ENCODE data around the gene PWWP2B. TPM values are rescaled to one million over a fixed set of nuclear protein-coding genes. Genes with fewer than 3 reads are reported as not detected.

PWWP2B gene
- total and polyA plus RNA-seq, 7 experiments from 2014 or later = 1.5 to 22.2 (median 11.5) TPM

DNA sequence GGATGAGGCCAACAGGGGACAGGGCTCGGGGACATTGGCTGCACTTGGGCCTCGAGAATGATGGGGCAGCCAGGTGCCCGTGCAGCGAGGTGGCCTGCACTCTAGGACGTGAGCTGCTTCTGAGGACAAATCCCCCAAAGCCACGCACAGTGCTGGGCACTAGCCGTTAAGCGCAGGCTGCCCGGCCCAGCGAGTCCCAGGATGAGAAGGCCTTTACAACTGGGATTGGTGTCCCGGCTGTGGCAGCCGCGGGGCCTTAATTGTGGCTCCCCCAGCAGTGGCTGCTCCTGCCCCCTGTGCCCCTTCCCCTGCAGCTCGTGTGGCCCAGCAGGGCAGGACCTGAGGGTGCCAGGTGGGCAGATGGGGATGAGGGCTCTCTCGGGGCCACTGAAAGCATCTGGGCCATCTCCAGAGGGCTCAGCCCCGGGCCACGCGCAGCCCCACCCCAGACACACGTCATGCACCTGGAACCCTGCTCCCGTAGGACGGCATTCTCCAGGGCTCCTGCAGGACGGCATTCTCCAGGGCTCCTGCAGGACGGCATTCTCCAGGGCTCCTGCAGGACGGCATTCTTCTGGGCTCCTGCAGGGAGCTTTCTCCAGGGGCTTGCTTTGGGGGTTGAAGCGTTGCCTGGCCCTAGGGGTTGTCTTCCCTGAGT lies 6.6 kb downstream of the PWWP2B start:
- POLR2A ChIA-PET = interaction anchor here (0.6 to 0.8 kb wide), 2 partner anchors 43 to 495 kb away, joined by 3 read pairs; no protein-coding TSS in a partner anchor
- H3K27me3 Mint-ChIP-seq = no peaks in the 10 kb centered on the region
- H3K36me3 Mint-ChIP-seq = peaks cover 0 to 6% (median 4%) of the 10 kb centered on the region in 5 donors
- no peak overlapping the region for H3K4me3 ChIP-seq (ENCODE audit: low read length)
- peak overlapping the region in 3 of 9 donors; percentile 31 to 38 (median 38) for H3K27ac Mint-ChIP-seq
- H3K4me3 Mint-ChIP-seq = no peak overlapping the region
- H3K27me3 ChIP-seq (ENCODE audit: control insufficient read depth in 2 of 2, insufficient read depth in 2 of 2, low read length in 2 of 2) = no peaks in the 10 kb centered on the region
- H3K9me3 ChIP-seq (ENCODE audit: control insufficient read depth in 2 of 3, low read length in 3 of 3) = no peaks in the 10 kb centered on the region
- H3K4me1 Mint-ChIP-seq = peaks cover 3 to 32% (median 28%) of the 10 kb centered on the region in 7 donors
- H3K4me1 ChIP-seq (ENCODE audit: control insufficient read depth in 2 of 2, insufficient read depth in 2 of 2, low read length in 2 of 2) = peaks cover 0 to 10% of the 10 kb centered on the region in 2 donors
- H3K27ac ChIP-seq (ENCODE audit: low read depth, low read length) = no peak overlapping the region
- no peak for ATAC-seq
- CTCF ChIA-PET = no interaction called here
- peaks cover 0 to 31% (median 0%) of the 10 kb centered on the region in 3 experiments for H3K36me3 ChIP-seq (ENCODE audit: control insufficient read depth in 2 of 3, insufficient read depth in 3 of 3, low read length in 3 of 3)
- no peaks in the 10 kb centered on the region for H3K9me3 Mint-ChIP-seq
- DNase-seq = no peak
- intact Hi-C loops (cut with micrococcal nuclease) = no loop called here

- Histone ChIP-seq H3K27me3 (ENCODE audit: control insufficient read depth in 2 of 2, insufficient read depth in 2 of 2, low read length in 2 of 2) (no peaks in the 10 kb centered on the region), H3K4me3 (ENCODE audit: low read length) (no peak overlapping the region), H3K36me3 (ENCODE audit: control insufficient read depth in 2 of 3, insufficient read depth in 3 of 3, low read length in 3 of 3) (peaks cover 0 to 31% (median 0%) of the 10 kb centered on the region in 3 experiments), H3K9me3 (ENCODE audit: control insufficient read depth in 2 of 3, low read length in 3 of 3) (no peaks in the 10 kb centered on the region), H3K27ac (ENCODE audit: low read depth, low read length) (no peak overlapping the region), H3K4me1 (ENCODE audit: control insufficient read depth in 2 of 2, insufficient read depth in 2 of 2, low read length in 2 of 2) (peaks cover 0 to 15% of the 10 kb centered on the region in 2 donors)
- Mint-ChIP-seq H3K4me3 (no peak overlapping the region), H3K27me3 (no peaks in the 10 kb centered on the region), H3K4me1 (peaks cover 3 to 29% (median 23%) of the 10 kb centered on the region in 7 donors), H3K36me3 (peaks cover 0 to 6% (median 4%) of the 10 kb centered on the region in 5 donors), H3K9me3 (no peaks in the 10 kb centered on the region), H3K27ac (no peak overlapping the region)
- ATAC-seq = no peak
- ChIA-PET CTCF (no interaction called here), POLR2A (interaction anchor here (0.6 kb wide), 1 partner anchor 496 kb away, joined by 3 read pairs; no protein-coding TSS in a partner anchor)
- no peak for DNase-seq
- intact Hi-C loops (cut with micrococcal nuclease) = no loop called here
Measured at GRCh38 chr10:132404169-132404880, 7.3 kb downstream of the PWWP2B start.

GRCh38 chr10:132404911-132405462 lies 8.0 kb downstream of the PWWP2B start:
- intact Hi-C loops (cut with micrococcal nuclease) = no loop called here
- ATAC-seq = no peak
- Mint-ChIP-seq H3K27ac (no peak overlapping the region), H3K36me3 (peaks cover 0 to 6% (median 4%) of the 10 kb centered on the region in 5 donors), H3K4me3 (no peak overlapping the region), H3K27me3 (no peaks in the 10 kb centered on the region), H3K4me1 (peaks cover 3 to 27% (median 22%) of the 10 kb centered on the region in 7 donors), H3K9me3 (no peaks in the 10 kb centered on the region)
- no peak overlapping the region for H3K27ac ChIP-seq (ENCODE audit: low read depth, low read length)
- H3K4me3 ChIP-seq (ENCODE audit: low read length) = no peak overlapping the region
- H3K27me3 ChIP-seq (ENCODE audit: control insufficient read depth in 2 of 2, insufficient read depth in 2 of 2, low read length in 2 of 2) = no peaks in the 10 kb centered on the region
- H3K36me3 ChIP-seq (ENCODE audit: control insufficient read depth in 2 of 3, insufficient read depth in 3 of 3, low read length in 3 of 3) = peaks cover 0 to 31% (median 0%) of the 10 kb centered on the region in 3 experiments
- no peaks in the 10 kb centered on the region for H3K9me3 ChIP-seq (ENCODE audit: control insufficient read depth in 2 of 3, low read length in 3 of 3)
- CTCF ChIA-PET = no interaction called here
- POLR2A ChIA-PET = no interaction called here
- peaks cover 0 to 15% of the 10 kb centered on the region in 2 donors for H3K4me1 ChIP-seq (ENCODE audit: control insufficient read depth in 2 of 2, insufficient read depth in 2 of 2, low read length in 2 of 2)
- DNase-seq = no peak

DNA sequence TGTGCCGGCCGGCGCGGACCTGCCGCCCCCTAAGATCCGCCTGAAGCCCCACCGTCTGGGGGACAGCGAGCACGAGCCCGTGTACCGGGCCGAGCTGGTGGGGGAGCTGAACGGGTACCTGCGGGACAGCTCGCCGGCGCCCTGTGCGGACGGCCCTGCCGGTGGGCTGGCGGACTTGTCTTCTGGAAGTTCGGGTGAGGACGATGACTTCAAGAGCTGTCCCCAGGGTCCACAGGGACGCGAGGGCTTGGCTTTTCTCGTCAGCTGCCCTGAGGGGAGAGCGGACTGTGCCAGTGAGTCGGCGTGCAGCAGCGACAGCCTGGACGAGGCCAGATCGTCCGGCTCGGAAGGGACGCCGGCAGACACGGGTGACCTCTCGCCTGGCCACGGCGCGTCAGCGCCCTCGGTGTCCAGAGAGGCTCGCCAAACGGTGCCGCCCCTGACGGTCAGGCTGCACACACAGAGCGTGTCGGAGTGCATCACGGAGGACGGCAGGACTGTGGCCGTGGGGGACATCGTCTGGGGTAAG lies 8.5 kb downstream of the PWWP2B start:
- peaks cover 0 to 6% (median 4%) of the 10 kb centered on the region in 5 donors for H3K36me3 Mint-ChIP-seq
- Histone ChIP-seq H3K9me3 (ENCODE audit: control insufficient read depth in 2 of 3, low read length in 3 of 3) (no peaks in the 10 kb centered on the region), H3K27ac (ENCODE audit: low read depth, low read length) (no peak overlapping the region), H3K4me3 (ENCODE audit: low read length) (no peak overlapping the region), H3K4me1 (ENCODE audit: control insufficient read depth in 2 of 2, insufficient read depth in 2 of 2, low read length in 2 of 2) (peaks cover 0 to 15% of the 10 kb centered on the region in 2 donors), H3K36me3 (ENCODE audit: control insufficient read depth in 2 of 3, insufficient read depth in 3 of 3, low read length in 3 of 3) (peaks cover 0 to 33% (median 0%) of the 10 kb centered on the region in 3 experiments), H3K27me3 (ENCODE audit: control insufficient read depth in 2 of 2, insufficient read depth in 2 of 2, low read length in 2 of 2) (no peaks in the 10 kb centered on the region)
- H3K9me3 Mint-ChIP-seq = no peaks in the 10 kb centered on the region
- intact Hi-C loops (cut with micrococcal nuclease) = no loop called here
- POLR2A ChIA-PET = no interaction called here
- DNase-seq (no peak), ATAC-seq (no peak)
- no peak overlapping the region for H3K27ac Mint-ChIP-seq
- peaks cover 3 to 27% (median 20%) of the 10 kb centered on the region in 7 donors for H3K4me1 Mint-ChIP-seq
- CTCF ChIA-PET = interaction anchor here (0.5 kb wide), 1 partner anchor 71 kb away, joined by 4 read pairs; no protein-coding TSS in a partner anchor
- H3K27me3 Mint-ChIP-seq = no peaks in the 10 kb centered on the region
- no peak overlapping the region for H3K4me3 Mint-ChIP-seq

DNA sequence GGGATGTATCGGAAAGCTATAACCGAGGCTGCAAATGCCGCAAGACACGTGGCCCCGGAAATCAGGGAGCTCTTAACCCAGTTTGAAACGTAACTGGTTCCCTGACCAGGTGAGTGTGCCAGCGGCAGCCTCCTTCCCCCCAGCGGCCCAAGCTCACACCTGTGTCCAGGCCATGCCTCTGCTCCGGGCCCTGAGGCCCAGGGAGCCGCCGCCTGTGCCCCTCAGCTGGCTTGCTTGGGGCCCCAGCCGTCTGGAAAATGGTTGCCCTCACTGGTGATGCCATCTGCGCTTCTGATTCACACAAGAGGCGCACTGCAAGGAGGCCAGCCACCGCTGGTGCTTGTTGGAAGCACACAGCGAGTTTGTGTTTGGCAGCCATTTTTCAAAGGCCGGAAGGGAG lies 9.2 kb downstream of the PWWP2B start:
- Mint-ChIP-seq H3K4me3 (peak overlapping the region in 3 of 10 donors; percentile 8 to 51 (median 23)), H3K36me3 (peaks cover 0 to 6% (median 4%) of the 10 kb centered on the region in 5 donors), H3K27me3 (no peaks in the 10 kb centered on the region), H3K4me1 (peaks cover 3 to 27% (median 18%) of the 10 kb centered on the region in 7 donors), H3K9me3 (no peaks in the 10 kb centered on the region), H3K27ac (no peak overlapping the region)
- H3K4me3 ChIP-seq (ENCODE audit: low read length) = no peak overlapping the region
- ChIA-PET CTCF (no interaction called here), POLR2A (interaction anchor here (0.8 kb wide), 1 partner anchor 9 kb away, joined by 3 read pairs; the partner anchor contains the start of gene PWWP2B)
- no peaks in the 10 kb centered on the region for H3K27me3 ChIP-seq (ENCODE audit: control insufficient read depth in 2 of 2, insufficient read depth in 2 of 2, low read length in 2 of 2)
- intact Hi-C loops (cut with micrococcal nuclease) = no loop called here
- H3K4me1 ChIP-seq (ENCODE audit: control insufficient read depth in 2 of 2, insufficient read depth in 2 of 2, low read length in 2 of 2) = peaks cover 0 to 15% of the 10 kb centered on the region in 2 donors
- peaks cover 0 to 39% (median 0%) of the 10 kb centered on the region in 3 experiments for H3K36me3 ChIP-seq (ENCODE audit: control insufficient read depth in 2 of 3, insufficient read depth in 3 of 3, low read length in 3 of 3)
- ATAC-seq = no peak
- no peak for DNase-seq
- H3K9me3 ChIP-seq (ENCODE audit: control insufficient read depth in 2 of 3, low read length in 3 of 3) = no peaks in the 10 kb centered on the region
- no peak overlapping the region for H3K27ac ChIP-seq (ENCODE audit: low read depth, low read length)

- no peak overlapping the region for H3K27ac ChIP-seq (ENCODE audit: low read depth, low read length)
- no peak overlapping the region for H3K4me3 ChIP-seq (ENCODE audit: low read length)
- Mint-ChIP-seq H3K27ac (peak overlapping the region in 1 of 9 donors; percentile 12), H3K36me3 (peaks cover 0 to 6% (median 4%) of the 10 kb centered on the region in 5 donors), H3K27me3 (no peaks in the 10 kb centered on the region), H3K9me3 (no peaks in the 10 kb centered on the region), H3K4me1 (peaks cover 3 to 31% (median 19%) of the 10 kb centered on the region in 7 donors), H3K4me3 (peak overlapping the region in 1 of 10 donors; percentile 8)
- CTCF ChIA-PET = no interaction called here
- H3K9me3 ChIP-seq (ENCODE audit: control insufficient read depth in 2 of 3, low read length in 3 of 3) = no peaks in the 10 kb centered on the region
- H3K27me3 ChIP-seq (ENCODE audit: control insufficient read depth in 2 of 2, insufficient read depth in 2 of 2, low read length in 2 of 2) = no peaks in the 10 kb centered on the region
- DNase-seq = no peak
- H3K36me3 ChIP-seq (ENCODE audit: control insufficient read depth in 2 of 3, insufficient read depth in 3 of 3, low read length in 3 of 3) = peaks cover 0 to 41% (median 0%) of the 10 kb centered on the region in 3 experiments
- peaks cover 0 to 15% of the 10 kb centered on the region in 2 donors for H3K4me1 ChIP-seq (ENCODE audit: control insufficient read depth in 2 of 2, insufficient read depth in 2 of 2, low read length in 2 of 2)
- intact Hi-C loops (cut with micrococcal nuclease) = no loop called here
- no peak for ATAC-seq
- POLR2A ChIA-PET = interaction anchor here (0.8 kb wide), 1 partner anchor 10 kb away, joined by 3 read pairs; the partner anchor contains the start of gene PWWP2B
Measured at GRCh38 chr10:132406750-132407149, 9.8 kb downstream of the PWWP2B start.

Measured in naive thymus-derived CD4-positive, alpha-beta T cell (primary cell).